Endodermal cell (in vitro differentiated cells): ENCODE measurements around the gene YAE1. TPM values are rescaled to one million over a fixed set of nuclear protein-coding genes. Genes with fewer than 3 reads are reported as not detected.
A peak's percentile ranks its signal among the peaks of the same experiment; 100 is the strongest.

Experiments used
- DNase-seq: peaks from one replicate; pipeline ENCODE4 v3.0.0-alpha.2; 2017
- H3K27ac ChIP-seq: 2 replicates; pipeline ENCODE4 v1.5.1; 2013; ENCODE audit warnings: mild to moderate bottlenecking, low read depth, low read length, moderate library complexity
- H3K27me3 ChIP-seq: 2 replicates; pipeline ENCODE4 v1.6.1; 2013; ENCODE audit warnings: mild to moderate bottlenecking, low read length, moderate library complexity; ENCODE audit not compliant: insufficient read depth, control insufficient read depth, poor library complexity, severe bottlenecking
- H3K36me3 ChIP-seq: 2 replicates; pipeline ENCODE4 v1.7.0; 2013; ENCODE audit warnings: mild to moderate bottlenecking, low read length, moderate library complexity; ENCODE audit not compliant: control insufficient read depth, insufficient read depth
- H3K4me1 ChIP-seq: one replicate; pipeline ENCODE4 v1.7.0; 2013; ENCODE audit warnings: low read length; ENCODE audit not compliant: control insufficient read depth, insufficient read depth
- H3K4me3 ChIP-seq: 2 replicates; pipeline ENCODE4 v1.5.1; 2013; ENCODE audit warnings: mild to moderate bottlenecking, low read length, moderate library complexity
- H3K9ac ChIP-seq: 2 replicates; pipeline ENCODE4 v1.6.1; 2013; ENCODE audit warnings: mild to moderate bottlenecking, low read length, moderate library complexity; ENCODE audit not compliant: poor library complexity, severe bottlenecking; ENCODE audit errors: extremely low read depth
- H3K9me3 ChIP-seq: 2 replicates; pipeline ENCODE4 v1.6.1; 2013; ENCODE audit warnings: mild to moderate bottlenecking, low read length, moderate library complexity; ENCODE audit not compliant: control insufficient read depth
- H3K27ac Mint-ChIP-seq: 2 replicates; pipeline ENCODE4 v1.8.0; 2020; ENCODE audit warnings: mixed read lengths
- H3K27me3 Mint-ChIP-seq: 2 replicates; pipeline ENCODE4 v1.8.0; 2021; ENCODE audit warnings: mild to moderate bottlenecking, mixed read lengths; ENCODE audit not compliant: insufficient read depth
- H3K36me3 Mint-ChIP-seq: 2 replicates; pipeline ENCODE4 v1.8.0; 2020; ENCODE audit warnings: low read depth, mixed read lengths
- H3K4me1 Mint-ChIP-seq: 2 replicates; pipeline ENCODE4 v1.8.0; 2020; ENCODE audit warnings: mixed read lengths
- H3K4me3 Mint-ChIP-seq: 2 replicates; pipeline ENCODE4 v1.8.0; 2020; ENCODE audit warnings: mild to moderate bottlenecking, moderate library complexity, mixed read lengths
- H3K9me3 Mint-ChIP-seq: 2 replicates; pipeline ENCODE4 v1.8.0; 2020; ENCODE audit warnings: mild to moderate bottlenecking, mixed read lengths
- CTCF ChIP-seq: fragments of 200-600 bp; sonication (generic); conservative IDR thresholded peaks from 2 replicates; pipeline ENCODE4 v1.5.0; 2021; ENCODE audit warnings: antibody characterized with exemption, mild to moderate bottlenecking
- WGBS, 2 experiments: methylation state at CpG; one replicate each; pipeline versions ENCODE4 v1.1.5 to v1.1.7; 2013; ENCODE audit warnings: missing lambda C conversion rate in 2 of 2, mixed read lengths in 1 of 2; ENCODE audit not compliant: insufficient coverage in 1 of 2, insufficient read length in 1 of 2; 5-methylcytosine and 5-hydroxymethylcytosine counted together
- total RNA-seq, 2 donors: library from RNA; stranded (reverse); fragmentation: NEBNext Ultra II Directional in 1 of 2; extraction: Animal tissue kit (Norgen Biotek cat#: 25700) in 1 of 2; gene quantifications; 2 replicates in 1 of 2; 3 replicates in 1 of 2; pipeline ENCODE4 v1.2.1, GENCODE V29; 2021

Gene YAE1
- total RNA-seq, 2 donors from 2014 or later, result 20.9 to 30.0 TPM

- H3K4me1 Mint-ChIP-seq, result peaks cover 4% of the 10 kb centered on the region
- no peaks in the 10 kb centered on the region for H3K36me3 Mint-ChIP-seq
- Histone ChIP-seq H3K27me3 (no peaks in the 10 kb centered on the region), H3K9me3 (peaks cover 14% of the 10 kb centered on the region), H3K36me3 (no peaks in the 10 kb centered on the region), H3K4me3 (peak overlapping the region; percentile 12), H3K9ac (no peak overlapping the region), H3K4me1 (no peaks in the 10 kb centered on the region), H3K27ac (no peak overlapping the region)
- H3K4me3 Mint-ChIP-seq, result no peak overlapping the region
- peak; percentile 80 for DNase-seq
- TF ChIP-seq CTCF, result no peak
- H3K27ac Mint-ChIP-seq, result peak overlapping the region; percentile 9
- WGBS, 2 experiments, result 55 to 57% methylated on average over 4 to 7 of the region's 7 CpGs
- no peaks in the 10 kb centered on the region for H3K27me3 Mint-ChIP-seq
- no peaks in the 10 kb centered on the region for H3K9me3 Mint-ChIP-seq
These were observed 23.3 kb downstream of the YAE1 start for GRCh38 chr7:39589323-39590111.

GRCh38 chr7:39592586-39592985, 26.4 kb downstream of the YAE1 start:
- H3K36me3 Mint-ChIP-seq, result no peaks in the 10 kb centered on the region
- Histone ChIP-seq H3K9ac (no peak overlapping the region), H3K36me3 (no peaks in the 10 kb centered on the region), H3K9me3 (peaks cover 14% of the 10 kb centered on the region), H3K27ac (no peak overlapping the region), H3K4me1 (no peaks in the 10 kb centered on the region), H3K27me3 (no peaks in the 10 kb centered on the region), H3K4me3 (no peak overlapping the region)
- WGBS, 2 experiments, result 63 to 66% methylated on average over 2 of the region's 2 CpGs
- DNase-seq, result no peak
- no peaks in the 10 kb centered on the region for H3K27me3 Mint-ChIP-seq
- no peak for TF ChIP-seq CTCF
- peaks cover 4% of the 10 kb centered on the region for H3K4me1 Mint-ChIP-seq
- H3K9me3 Mint-ChIP-seq, result no peaks in the 10 kb centered on the region
- no peak overlapping the region for H3K4me3 Mint-ChIP-seq
- H3K27ac Mint-ChIP-seq, result no peak overlapping the region

- no peaks in the 10 kb centered on the region for H3K27me3 ChIP-seq
- no peaks in the 10 kb centered on the region for H3K36me3 ChIP-seq
- H3K9me3 ChIP-seq, result peaks cover 14% of the 10 kb centered on the region
- Mint-ChIP-seq H3K9me3 (no peaks in the 10 kb centered on the region), H3K36me3 (no peaks in the 10 kb centered on the region), H3K27ac (no peak overlapping the region), H3K4me3 (no peak overlapping the region), H3K4me1 (no peaks in the 10 kb centered on the region), H3K27me3 (no peaks in the 10 kb centered on the region)
- H3K4me3 ChIP-seq, result no peak overlapping the region
- DNase-seq, result no peak
- H3K9ac ChIP-seq, result no peak overlapping the region
- no peak for TF ChIP-seq CTCF
- no peak overlapping the region for H3K27ac ChIP-seq
- no peaks in the 10 kb centered on the region for H3K4me1 ChIP-seq
- 94 to 100% methylated on average over 1 to 5 of the region's 5 CpGs for WGBS, 2 experiments
These were observed 28.9 kb downstream of the YAE1 start for GRCh38 chr7:39594988-39595620.
